Erythroblast (primary cell): ENCODE data around the gene PDE3A.

Source experiments
- GATA1 ChIP-seq: IDR thresholded peaks from 2 replicates; pipeline ENCODE4 v1.6.1; 2011; ENCODE audit warnings: low read depth, mild to moderate bottlenecking, control low read depth, low read length, moderate library complexity
- POLR2A ChIP-seq: IDR thresholded peaks from 2 replicates; pipeline ENCODE4 v1.6.1; 2011; ENCODE audit warnings: mild to moderate bottlenecking, low read length

GRCh38 chr12:20410734-20411133, 42.4 kb downstream of the PDE3A start:
- no peak for TF ChIP-seq POLR2A
- TF ChIP-seq GATA1: no peak
